NCI-H2029 treated with DMSO at 0.1 percent for 48 hours (cell line): ENCODE data around the gene CD80.
"Not testable (repeated sequence)": the region's sequence is repeated elsewhere in the genome, so short reads cannot be mapped to it uniquely, and the experiment has no call there.

Experiments
- DNase-seq: peaks from one replicate; lab custom pipeline; 2025; lab: John Stamatoyannopoulos, UW

CD80 gene, protein sequence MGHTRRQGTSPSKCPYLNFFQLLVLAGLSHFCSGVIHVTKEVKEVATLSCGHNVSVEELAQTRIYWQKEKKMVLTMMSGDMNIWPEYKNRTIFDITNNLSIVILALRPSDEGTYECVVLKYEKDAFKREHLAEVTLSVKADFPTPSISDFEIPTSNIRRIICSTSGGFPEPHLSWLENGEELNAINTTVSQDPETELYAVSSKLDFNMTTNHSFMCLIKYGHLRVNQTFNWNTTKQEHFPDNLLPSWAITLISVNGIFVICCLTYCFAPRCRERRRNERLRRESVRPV

GRCh38 chr3:119559441-119559963, at the start of gene CD80:
TSS of gene CD80 (minus strand) at chr3:119559614. CDS start at chr3:119557728, 1,886 bp downstream.
- DNase-seq, result no peak

DNA sequence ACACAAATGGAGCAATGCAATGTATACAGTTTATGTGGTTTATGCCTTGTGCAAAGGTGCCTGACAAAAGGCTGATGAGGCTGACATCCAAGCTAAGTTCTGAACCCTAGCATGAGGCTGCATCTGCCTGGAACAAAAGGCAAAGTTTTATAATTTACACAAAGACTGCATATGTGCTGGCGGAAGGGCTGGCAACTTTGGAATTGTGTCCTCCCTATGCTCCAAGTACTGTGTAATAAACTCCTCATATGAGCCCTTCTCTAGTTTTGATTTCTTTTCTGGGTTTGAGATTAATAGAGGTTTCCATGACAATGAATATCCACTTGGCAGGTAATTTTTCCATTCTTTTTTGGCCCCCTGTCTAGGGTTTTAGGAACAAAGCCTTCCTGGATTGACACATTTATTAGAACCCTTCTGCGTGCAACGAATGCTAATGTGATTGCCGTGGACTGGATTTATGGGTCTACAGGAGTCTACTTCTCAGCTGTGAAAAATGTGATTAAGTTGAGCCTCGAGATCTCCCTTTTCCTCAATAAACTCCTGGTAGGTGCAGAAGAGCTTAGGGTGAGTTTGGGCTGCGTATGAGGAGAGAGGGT, 49.1 kb upstream of the CD80 start:
- DNase-seq, result no peak

- DNase-seq, result no peak
Measured at GRCh38 chr3:119604878-119605277, 45.5 kb upstream of the CD80 start.

GRCh38 chr3:119602676-119603075, 43.3 kb upstream of the CD80 start:
- DNase-seq, result no peak

GRCh38 chr3:119601154-119601553, 41.7 kb upstream of the CD80 start:
- DNase-seq, result no peak

GRCh38 chr3:119600732-119601131, 41.3 kb upstream of the CD80 start:
- DNase-seq, result no peak

DNA sequence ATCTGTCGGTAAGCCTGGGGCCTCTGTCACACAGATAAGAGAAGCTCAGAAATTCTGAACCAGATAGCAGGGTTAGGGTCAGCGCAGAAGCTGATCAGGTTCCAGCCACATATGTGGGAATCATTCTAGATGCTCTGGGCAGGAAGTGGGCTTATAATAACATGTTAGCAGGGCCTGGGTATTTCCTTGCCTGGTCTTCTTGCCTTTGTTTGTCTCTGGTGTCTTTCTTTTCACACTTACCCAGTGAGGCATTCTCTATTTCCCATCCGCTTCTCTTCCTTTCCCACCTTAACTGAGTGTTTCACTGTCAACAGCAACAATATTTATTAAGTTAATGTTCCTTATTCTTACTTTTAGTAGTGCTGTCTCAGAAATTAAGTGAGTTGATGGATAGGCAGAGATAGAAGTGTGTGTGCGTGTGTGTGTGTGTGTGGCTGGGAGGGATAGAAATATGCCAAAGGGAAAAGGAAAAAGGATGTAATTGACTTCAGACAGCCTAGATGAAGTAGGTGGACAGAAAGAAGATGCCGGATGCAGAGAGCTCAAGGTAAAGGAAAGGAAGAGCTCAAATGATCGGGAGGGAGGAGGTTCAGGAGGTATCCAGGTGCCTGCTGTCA, 40.3 kb upstream of the CD80 start:
- no peak for DNase-seq

DNA sequence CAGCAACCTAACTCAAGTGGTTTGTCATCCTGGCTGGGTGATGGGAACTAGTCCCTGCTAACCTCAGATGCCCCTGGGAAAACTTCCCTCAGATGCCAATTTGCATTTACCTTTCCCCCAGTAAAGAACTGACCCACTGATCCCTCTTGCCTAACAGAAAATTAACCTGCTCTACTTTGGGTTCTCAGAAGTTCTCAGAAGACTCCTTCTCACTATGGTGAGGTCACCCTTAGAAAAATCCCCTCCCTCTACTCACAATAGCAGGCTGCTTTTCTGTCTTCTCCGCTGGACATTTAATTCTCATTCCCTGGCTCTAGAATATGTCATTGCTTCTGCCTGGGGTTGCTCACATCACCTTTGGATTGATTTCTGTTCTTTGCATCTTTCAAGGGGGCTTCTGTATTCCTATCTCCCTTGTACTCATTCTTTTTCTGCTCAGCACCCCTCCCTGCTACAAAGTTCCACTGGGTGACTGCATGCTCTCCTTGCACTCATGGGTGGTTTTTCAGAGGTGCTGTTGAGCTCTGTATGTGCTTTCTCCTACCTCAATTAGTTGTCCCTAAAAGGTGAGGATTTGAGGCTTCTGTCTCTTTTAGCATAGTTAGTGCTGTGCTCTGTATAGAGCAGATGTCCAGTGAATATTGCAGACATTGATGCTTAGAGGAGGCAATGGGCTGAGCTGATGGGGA, 39.1 kb upstream of the CD80 start:
- DNase-seq, result no peak

GRCh38 chr3:119597548-119598288, 38.3 kb upstream of the CD80 start, which contains the start of gene PLA1A:
TSS of gene PLA1A (plus strand) at chr3:119597885. CDS start at chr3:119597914, 29 bp downstream.
- DNase-seq, result no peak

DNA sequence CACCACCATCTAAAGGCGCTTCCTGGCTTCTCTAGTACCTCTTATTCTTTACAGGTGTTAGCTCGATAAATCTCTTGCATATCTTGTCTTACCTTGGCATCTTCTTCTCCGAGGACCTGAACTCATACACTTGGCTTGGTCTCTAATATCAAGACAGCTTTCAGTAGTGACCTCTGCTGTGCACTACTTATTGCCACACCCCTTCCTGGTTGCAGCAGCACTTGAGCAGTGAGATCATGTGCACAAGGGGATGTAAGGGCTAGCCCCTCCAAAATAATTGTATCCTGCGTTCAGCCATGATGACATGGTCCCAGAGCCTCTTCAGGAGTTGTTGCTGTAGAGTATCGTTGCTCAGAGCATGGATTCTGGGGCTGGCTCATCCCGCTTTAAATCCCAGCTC, 37.0 kb upstream of the CD80 start:
- DNase-seq, result no peak

DNA sequence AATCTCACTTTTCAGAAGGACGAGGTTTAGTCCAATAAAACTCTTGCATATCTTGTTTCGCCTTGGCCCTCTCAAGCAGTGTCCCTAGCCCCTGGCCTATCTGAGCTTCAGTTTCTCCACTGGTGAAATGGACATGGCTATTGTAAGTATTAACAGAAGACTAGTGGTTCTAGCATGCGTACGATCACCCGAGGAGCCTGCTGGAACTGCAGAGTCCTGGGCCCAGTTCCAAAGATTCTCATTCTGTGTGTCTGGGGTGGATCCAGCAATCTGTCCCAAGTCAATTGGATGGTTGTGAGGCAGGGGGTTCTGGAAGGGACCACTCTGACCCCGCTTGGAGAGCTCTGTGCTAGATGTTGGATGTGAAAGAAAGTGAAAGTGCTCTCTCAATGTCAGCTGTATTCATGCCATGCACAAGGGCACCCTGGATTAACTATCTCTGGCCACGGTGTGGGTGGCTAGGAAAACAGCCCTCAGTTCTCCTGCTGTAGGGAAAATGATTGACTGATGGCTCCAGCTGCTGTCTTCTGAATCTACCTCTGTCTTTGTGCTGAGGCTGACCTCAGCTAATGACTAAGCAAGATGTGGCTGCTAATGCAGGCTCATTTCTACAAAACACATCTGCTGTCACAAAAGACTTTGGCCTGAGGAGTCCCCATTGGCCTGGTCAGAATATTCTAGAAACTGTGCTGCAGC, 36.4 kb upstream of the CD80 start:
- DNase-seq, result no peak

GRCh38 chr3:119594929-119595328, 35.5 kb upstream of the CD80 start:
- DNase-seq, result not testable (repeated sequence)

DNA sequence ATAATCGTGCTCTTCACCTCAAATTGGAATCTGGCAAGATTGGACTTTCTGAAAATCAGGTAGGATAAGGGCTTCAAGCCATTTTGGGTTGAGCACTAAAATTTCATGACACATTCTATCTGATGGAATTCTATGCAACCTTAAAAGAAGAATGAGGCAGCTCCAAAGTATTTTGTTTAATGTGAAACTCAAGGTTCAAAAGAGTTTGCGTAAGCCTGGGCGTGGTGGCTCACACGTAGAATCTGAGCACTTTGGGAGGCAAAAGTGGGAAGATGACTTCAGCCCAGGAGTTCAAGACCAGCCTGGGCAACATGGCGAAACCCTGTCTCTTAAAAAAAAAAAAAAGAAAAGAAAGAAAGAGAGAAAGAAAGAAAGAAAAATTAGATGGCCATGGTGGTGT, 34.7 kb upstream of the CD80 start:
- no peak for DNase-seq

- no peak for DNase-seq
Measured at GRCh38 chr3:119592861-119593260, 33.4 kb upstream of the CD80 start.

DNA sequence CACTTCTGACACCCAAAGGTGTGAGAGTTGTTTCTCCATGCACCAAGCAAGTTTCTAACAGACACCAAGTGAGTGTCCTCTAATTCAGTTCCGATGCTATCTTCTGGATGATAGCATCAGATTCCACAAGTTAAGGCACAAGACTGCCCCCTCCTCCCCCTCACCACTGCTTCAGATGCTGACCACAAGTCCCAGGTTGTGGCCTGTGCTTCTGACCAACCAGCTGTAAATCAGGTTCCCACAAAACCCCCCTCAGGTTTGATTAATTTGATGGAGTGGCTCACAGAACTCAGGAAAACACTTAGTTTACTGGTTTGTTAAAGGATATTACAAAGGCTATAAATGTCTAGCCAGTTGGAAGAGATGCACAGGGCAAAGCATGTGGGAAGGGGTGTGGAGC, 31.3 kb upstream of the CD80 start:
- DNase-seq, result no peak

DNA sequence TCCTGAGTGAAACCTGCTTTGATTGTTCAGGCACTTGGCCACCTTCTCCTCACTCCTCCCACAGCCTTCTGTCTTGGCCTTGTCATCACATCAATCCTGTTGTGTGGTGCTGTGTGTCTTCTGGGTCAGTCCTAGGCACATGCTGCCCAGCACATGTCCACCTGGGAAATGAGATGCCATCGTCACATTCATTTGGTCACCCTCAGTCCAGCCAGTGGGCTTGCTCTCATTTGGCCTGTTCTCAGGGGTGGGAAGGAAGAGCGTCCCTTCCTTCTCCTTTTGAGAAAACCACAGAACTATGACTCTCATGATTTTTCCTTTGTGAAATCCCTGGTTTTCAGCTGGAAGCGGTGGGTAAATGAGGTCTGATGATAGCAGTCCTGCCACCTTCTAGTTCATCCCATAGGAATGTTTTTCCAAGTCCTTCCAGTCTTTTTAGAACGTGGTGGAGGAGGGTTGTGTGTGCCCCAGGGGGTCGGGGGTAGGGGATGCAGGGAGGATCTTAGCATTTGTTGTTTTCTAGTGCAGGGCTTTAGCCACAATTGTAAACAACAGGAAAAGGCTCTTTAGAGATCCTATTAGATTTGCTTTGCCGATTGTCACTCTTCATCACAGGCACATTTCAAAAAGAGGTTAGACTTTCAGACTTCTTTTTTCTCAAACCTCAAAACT, 29.8 kb upstream of the CD80 start:
- no peak for DNase-seq

- no peak for DNase-seq
Measured at GRCh38 chr3:119588112-119588511, 28.7 kb upstream of the CD80 start.

- no peak for DNase-seq
Measured at GRCh38 chr3:119586733-119587172, 27.3 kb upstream of the CD80 start.

- no peak for DNase-seq
Measured at GRCh38 chr3:119585856-119586570, 26.6 kb upstream of the CD80 start.

DNA sequence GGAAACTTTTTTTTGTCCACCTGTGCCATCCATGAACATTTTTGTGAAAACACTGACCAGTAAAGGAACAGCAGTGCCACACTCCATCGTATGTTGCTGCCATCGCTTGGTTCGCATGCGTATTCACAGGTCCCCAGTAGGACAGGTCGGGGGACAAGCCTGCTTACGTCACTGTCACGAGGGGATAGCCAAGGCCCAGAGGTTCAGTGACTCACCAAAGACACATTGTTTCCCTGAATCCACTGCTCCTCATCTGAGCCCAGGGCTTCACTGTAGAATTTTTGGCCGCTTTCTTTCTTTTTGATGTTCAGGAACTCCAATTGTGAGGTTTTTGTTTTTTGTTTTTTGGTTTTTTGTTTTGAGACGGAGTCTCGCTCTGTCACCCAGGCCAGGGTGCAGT, 25.8 kb upstream of the CD80 start:
- no peak for DNase-seq
